Esophagus squamous epithelium (tissue), 5 donors: ENCODE results near the gene GPX4. TPM values are rescaled to one million over a fixed set of nuclear protein-coding genes. Genes with fewer than 3 reads are reported as not detected.
A peak's percentile ranks its signal among the peaks of the same experiment; 100 is the strongest.

ENCODE experiments used
- DNase-seq: peaks from one replicate; lab custom pipeline; 2025; lab: John Stamatoyannopoulos, UW
- H3K27ac ChIP-seq, 4 donors: fragments of 200-600 bp; sonication (generic); one replicate each; pipeline ENCODE4 v1.5.1; 2016 to 2019; ENCODE audit warnings: mild to moderate bottlenecking in 1 of 4
- H3K27me3 ChIP-seq, 4 donors: fragments of 200-600 bp; sonication (generic); 1 replicate in 3 of 4; 2 replicates in 1 of 4; pipeline versions ENCODE4 v1.5.1 to v1.6.0; 2017 to 2021; ENCODE audit warnings: antibody characterized with exemption in 1 of 4
- H3K36me3 ChIP-seq, 3 donors: fragments of 200-600 bp; sonication (generic); one replicate each; pipeline ENCODE4 v1.5.1; 2016 to 2019
- H3K4me1 ChIP-seq, 3 donors: fragments of 200-600 bp; sonication (generic); one replicate each; pipeline ENCODE4 v1.5.1; 2017 to 2019
- H3K4me3 ChIP-seq, 4 donors: fragments of 200-600 bp; sonication (generic); 1 replicate in 3 of 4; 2 replicates in 1 of 4; pipeline ENCODE4 v1.5.1; 2016 to 2019; ENCODE audit warnings: mild to moderate bottlenecking in 2 of 4, moderate library complexity in 1 of 4
- H3K9me3 ChIP-seq, 3 donors: fragments of 200-600 bp; sonication (generic); one replicate each; pipeline ENCODE4 v1.5.1; 2016 to 2019
- POLR2A ChIP-seq, 4 donors: fragments of 450-650 bp; IDR thresholded peaks; one replicate each; pipeline ENCODE4 v1.6.1; 2017; ENCODE audit warnings: antibody characterized with exemption in 4 of 4, mild to moderate bottlenecking in 4 of 4, moderate library complexity in 3 of 4
- WGBS, 2 donors: methylation state at CpG; one replicate each; pipeline ENCODE4 v1.1.5; 2018; 5-methylcytosine and 5-hydroxymethylcytosine counted together
- intact Hi-C: fragments of 100-400 bp; cut with DNase I; formaldehyde crosslinking; loops from one replicate; pipeline ENCODE4 v1.15.0; 2022
- total RNA-seq, 4 donors: library from RNA; depleted of rRNA; stranded (reverse); fragments of >200 nt; gene quantifications; one replicate each; pipeline ENCODE4 v1.1.0, GENCODE V29; 2016
- TF ChIP-seq, protein P1 (sequence below), 6 experiments: fragments of 450-650 bp in 4 of 6; fragments of 200-600 bp in 2 of 6; sonication (generic) in 2 of 6; IDR thresholded peaks; one replicate each; pipeline ENCODE4 v1.5.1; 2016 to 2019; ENCODE audit warnings: antibody characterized with exemption in 6 of 6, mild to moderate bottlenecking in 4 of 6, moderate library complexity in 4 of 6
- donor health status: DM: yes; HTN: yes; CAD: no.

Gene GPX4
- total RNA-seq, 4 donors from 2014 or later = 108 to 405 (median 244) TPM

DNA sequence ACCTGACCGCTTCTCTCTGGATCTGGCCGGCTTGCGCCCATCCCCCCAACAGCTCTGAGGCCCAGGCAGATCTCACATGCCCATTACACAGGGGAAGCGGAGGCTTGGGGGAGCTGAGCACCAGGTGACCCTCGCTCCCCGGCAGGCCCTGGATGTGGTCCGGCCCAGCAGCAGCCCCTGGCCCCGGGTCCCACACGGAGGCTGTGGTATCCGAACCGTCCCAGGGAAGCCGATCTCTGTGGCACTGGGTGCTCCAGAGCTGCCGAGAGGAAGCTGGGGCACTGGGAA lies 42.6 kb downstream of the GPX4 start:
- peaks cover 10 to 41% (median 14%) of the 10 kb centered on the region in 3 donors for H3K4me1 ChIP-seq
- H3K27me3 ChIP-seq = no peaks in the 10 kb centered on the region
- no CpG with 5 or more reads among the region's 13 CpGs for WGBS, 2 donors
- intact Hi-C loops = no loop called here
- no peaks in the 10 kb centered on the region for H3K9me3 ChIP-seq
- peaks cover 21 to 93% (median 36%) of the 10 kb centered on the region in 3 donors for H3K36me3 ChIP-seq
- DNase-seq = no peak
- H3K4me3 ChIP-seq = no peak overlapping the region
- no peak overlapping the region for H3K27ac ChIP-seq
- no peak for TF ChIP-seq POLR2A (IDR thresholded peaks at IDR 0.05)
- TF ChIP-seq, protein P1, sequence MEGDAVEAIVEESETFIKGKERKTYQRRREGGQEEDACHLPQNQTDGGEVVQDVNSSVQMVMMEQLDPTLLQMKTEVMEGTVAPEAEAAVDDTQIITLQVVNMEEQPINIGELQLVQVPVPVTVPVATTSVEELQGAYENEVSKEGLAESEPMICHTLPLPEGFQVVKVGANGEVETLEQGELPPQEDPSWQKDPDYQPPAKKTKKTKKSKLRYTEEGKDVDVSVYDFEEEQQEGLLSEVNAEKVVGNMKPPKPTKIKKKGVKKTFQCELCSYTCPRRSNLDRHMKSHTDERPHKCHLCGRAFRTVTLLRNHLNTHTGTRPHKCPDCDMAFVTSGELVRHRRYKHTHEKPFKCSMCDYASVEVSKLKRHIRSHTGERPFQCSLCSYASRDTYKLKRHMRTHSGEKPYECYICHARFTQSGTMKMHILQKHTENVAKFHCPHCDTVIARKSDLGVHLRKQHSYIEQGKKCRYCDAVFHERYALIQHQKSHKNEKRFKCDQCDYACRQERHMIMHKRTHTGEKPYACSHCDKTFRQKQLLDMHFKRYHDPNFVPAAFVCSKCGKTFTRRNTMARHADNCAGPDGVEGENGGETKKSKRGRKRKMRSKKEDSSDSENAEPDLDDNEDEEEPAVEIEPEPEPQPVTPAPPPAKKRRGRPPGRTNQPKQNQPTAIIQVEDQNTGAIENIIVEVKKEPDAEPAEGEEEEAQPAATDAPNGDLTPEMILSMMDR (IDR thresholded peaks at IDR 0.05) = no peak

DNA sequence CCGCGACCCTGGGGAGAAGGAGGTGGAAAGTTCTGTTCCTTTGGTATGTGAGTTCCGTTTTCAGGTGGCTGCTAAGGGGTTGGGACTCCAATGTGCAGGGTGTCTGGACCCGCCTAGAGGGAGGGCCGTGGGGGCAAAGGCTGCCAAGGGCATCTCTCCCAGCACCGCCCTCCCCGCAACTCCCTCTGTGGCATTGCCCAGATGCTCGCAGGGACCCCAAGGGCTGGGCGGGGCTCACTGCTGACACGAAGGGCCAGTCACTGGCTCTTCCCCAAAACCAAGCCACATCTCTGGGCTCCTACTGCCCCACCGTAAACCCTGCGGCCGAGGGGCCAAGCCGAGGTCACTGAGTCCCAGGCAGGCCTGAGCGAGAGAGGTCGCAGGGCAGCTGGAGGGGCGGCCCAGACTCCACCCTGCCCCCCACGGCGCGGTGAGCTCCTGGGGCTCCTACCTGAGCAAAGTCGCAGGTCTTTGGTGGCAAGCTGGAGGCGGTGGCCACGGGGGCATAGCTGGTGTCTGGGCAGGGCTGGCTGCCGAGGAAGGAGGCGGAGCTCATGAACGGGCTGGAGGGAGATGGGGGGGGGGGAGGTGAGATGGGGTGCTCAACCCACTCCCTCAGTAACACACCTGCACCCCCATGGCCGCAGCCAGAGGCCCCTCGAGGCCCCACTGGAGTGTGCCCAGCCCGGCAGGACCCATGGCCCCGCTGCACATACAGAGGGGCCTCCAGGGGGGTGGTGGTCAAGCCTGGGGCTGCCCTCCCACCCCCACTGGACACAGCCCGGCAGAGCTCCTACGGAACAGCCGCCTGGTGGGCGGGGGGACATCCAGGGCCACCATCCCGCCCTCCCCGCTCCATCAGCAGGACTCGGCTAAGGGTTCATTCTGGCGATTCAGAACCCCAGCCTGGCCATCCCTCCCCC lies 43.3 kb downstream of the GPX4 start:
- WGBS, 2 donors = 20 to 78% methylated on average over 1 to 5 of the region's 38 CpGs
- H3K4me1 ChIP-seq = peaks cover 14 to 48% (median 17%) of the 10 kb centered on the region in 3 donors
- peak overlapping the region in 3 of 4 donors; percentile 34 to 84 (median 69) for H3K27ac ChIP-seq
- H3K4me3 ChIP-seq = peak overlapping the region in 1 of 4 donors; percentile 8
- H3K36me3 ChIP-seq = peaks cover 21 to 93% (median 36%) of the 10 kb centered on the region in 3 donors
- no peak for DNase-seq
- no peak for TF ChIP-seq POLR2A (IDR thresholded peaks at IDR 0.05)
- TF ChIP-seq, protein P1 (IDR thresholded peaks at IDR 0.05) = no peak
- no peaks in the 10 kb centered on the region for H3K27me3 ChIP-seq
- H3K9me3 ChIP-seq = no peaks in the 10 kb centered on the region
- intact Hi-C loops = no loop called here

DNA sequence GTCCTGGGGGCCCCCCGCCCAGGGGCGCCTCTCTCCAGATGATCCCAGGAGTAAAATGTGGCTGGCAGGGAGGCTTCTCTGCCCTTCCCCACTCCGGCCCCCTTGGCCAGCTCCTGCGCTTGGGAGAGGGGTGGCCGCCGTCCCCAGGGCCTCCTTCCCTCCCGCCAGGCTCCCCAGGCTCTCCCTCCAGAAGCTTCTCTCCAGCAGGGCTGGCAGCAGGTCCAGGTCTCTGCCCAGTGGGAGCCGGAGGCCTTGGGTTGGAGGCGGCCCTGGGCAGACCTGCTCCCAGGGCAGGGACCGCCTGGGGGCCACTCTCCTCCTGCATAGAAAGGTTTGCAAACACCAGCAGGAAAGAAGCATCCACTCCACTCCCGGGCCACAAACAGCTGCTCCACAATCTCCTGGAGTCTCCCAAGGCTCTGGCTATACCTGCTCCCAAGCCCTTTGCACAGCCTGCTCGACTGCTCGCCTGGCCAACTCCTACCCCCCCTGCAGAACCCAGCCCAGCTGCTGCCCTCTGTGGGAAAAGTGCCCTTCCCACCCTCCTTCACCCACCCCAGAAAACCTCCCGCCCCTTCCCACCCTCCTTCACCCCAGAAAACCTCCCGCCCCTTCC lies 44.2 kb downstream of the GPX4 start:
- Histone ChIP-seq H3K4me1 (peaks cover 21 to 57% (median 26%) of the 10 kb centered on the region in 3 donors), H3K9me3 (no peaks in the 10 kb centered on the region), H3K27me3 (no peaks in the 10 kb centered on the region), H3K27ac (peak overlapping the region in 3 of 4 donors; percentile 34 to 84 (median 69)), H3K4me3 (peak overlapping the region in 2 of 4 donors; percentile 3 to 8), H3K36me3 (peaks cover 21 to 93% (median 29%) of the 10 kb centered on the region in 3 donors)
- 74% methylated on average over 6 of the region's 15 CpGs; no CpG with 5 or more reads in 1 of the 2 donors for WGBS, 2 donors
- DNase-seq = no peak
- intact Hi-C loops = no loop called here
- TF ChIP-seq POLR2A (IDR thresholded peaks at IDR 0.05) = no peak
- TF ChIP-seq, protein P1 (IDR thresholded peaks at IDR 0.05) = no peak

DNA sequence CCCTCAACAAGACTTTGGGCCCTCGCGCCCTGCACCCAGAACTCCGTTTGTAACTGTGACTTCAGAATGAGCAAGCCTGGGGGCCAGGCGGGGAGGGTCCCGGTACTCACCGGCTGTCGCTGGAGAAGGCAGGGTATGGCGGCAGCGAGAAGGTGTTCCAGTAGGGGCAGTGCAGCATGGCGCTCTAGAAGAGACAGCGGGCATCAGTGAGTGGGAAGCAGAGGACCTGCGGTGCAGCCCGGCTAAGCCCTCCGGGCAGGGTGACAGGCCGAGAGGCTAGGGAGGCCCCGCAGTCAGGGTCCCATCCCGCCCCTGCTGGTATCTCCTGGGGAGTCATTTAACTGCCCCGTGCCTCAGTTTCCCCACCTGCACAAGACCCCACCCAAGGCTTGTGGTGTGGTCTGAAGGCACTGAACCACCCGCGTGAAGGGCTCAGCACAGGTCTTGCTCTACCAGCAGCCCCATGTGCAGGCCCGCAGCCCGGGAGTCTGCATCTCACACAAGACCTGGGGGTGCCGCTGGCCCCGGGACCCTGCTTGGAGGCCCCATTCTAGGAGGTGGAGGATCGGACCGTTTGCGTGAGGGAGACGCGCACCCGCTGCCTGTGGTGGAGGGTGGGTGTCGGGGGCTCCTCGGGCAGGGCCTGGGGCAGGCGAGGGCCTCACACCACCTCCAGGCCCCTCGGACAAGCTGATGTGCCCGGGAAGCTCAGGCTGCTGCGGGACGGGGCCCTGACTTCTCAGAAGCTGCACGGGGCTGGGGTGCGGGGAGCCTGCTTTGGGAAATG lies 45.7 kb downstream of the GPX4 start:
- H3K27me3 ChIP-seq = no peaks in the 10 kb centered on the region
- H3K4me1 ChIP-seq = peaks cover 32 to 71% (median 38%) of the 10 kb centered on the region in 3 donors
- H3K27ac ChIP-seq = peak overlapping the region in 3 of 4 donors; percentile 19 to 70 (median 48)
- H3K4me3 ChIP-seq = no peak overlapping the region
- no peak for DNase-seq
- H3K36me3 ChIP-seq = peaks cover 15 to 92% (median 18%) of the 10 kb centered on the region in 3 donors
- no peak for TF ChIP-seq POLR2A (IDR thresholded peaks at IDR 0.05)
- TF ChIP-seq, protein P1 (IDR thresholded peaks at IDR 0.05) = no peak
- 74 to 95% methylated on average over 7 to 16 of the region's 39 CpGs for WGBS, 2 donors
- no peaks in the 10 kb centered on the region for H3K9me3 ChIP-seq
- intact Hi-C loops = no loop called here
